Activated CD4-positive, alpha-beta T cell treated with anti-CD3 and anti-CD28 coated beads, Interleukin-2, Interleukin-6, amounts not matched to agents 100 ng/mL and 50 ng/mL, durations not matched to agents 16 hours and 8 hours (primary cell): ENCODE measurements around the gene SCART1.
"Not testable (repeated sequence)": the region's sequence is repeated elsewhere in the genome, so short reads cannot be mapped to it uniquely, and the experiment has no call there.

ENCODE experiments used
- DNase-seq: peaks from one replicate; pipeline ENCODE4 v3.0.0-alpha.2; 2020

The SCART1 gene

DNA sequence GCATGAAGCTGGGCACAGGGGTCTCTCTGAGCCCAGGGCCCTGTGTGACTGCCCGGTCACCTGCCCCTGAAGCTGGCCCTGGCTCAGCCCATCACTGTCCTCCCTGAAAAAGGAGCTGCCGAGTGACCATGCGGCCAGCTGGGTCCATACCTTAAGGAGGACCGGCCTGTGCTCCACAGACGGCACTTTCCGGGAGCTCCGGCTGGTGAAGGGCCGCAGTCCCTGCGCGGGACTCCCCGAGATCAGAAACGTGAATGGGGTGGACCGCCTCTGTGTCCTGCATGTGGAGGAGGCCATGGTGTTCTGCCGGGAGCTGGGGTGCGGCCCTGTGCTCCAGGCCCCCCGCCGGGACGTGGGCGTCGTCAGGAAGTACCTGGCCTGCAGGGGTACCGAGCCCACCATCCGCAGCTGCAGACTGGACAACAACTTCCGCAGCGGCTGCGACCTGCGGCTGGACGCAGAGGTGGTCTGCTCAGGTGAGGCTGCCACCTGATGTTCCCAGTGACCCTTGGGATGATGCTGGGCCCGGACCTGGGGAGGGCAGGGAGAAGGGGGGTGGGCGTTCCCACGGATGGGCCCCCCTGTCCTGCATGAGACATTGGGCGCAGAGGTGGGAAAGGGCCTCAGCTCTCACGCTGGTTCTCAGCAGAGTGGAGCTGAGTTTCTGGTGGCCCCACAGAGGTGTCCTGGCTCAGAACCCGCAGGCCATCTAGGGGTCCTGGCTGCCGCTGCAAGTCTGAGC lies 3.5 kb downstream of the SCART1 start:
- no peak for DNase-seq

DNA sequence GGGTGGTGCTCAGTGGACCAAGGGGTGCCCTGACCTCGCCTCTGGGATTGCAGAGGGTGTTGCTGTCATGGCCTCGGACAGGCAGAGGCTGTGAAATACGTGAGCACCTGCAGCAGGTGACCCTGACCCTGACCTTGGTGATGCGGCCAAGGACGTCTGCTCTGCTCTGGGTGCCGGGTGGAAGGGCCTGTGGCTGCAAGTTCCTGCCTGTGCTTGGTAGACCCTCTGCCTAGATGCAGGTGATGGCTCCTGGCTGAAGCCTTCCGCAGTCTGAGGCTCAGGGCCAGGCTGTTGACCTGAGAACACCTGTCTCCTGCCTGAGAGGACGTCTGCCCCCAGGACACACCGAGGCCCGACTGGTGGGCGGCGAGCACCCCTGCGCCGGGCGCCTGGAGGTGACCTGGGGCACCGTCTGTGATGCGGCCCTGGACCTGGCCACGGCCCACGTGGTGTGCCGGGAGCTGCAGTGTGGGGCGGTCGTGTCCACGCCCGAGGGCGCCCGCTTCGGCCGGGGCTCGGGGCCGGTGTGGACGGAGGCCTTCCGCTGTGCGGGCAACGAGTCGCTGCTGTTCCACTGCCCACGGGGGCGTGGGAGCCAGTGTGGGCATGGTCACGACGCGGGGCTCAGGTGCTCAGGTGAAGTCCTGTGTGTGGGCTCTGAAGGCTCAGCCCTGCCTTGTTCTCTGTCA lies 4.4 kb downstream of the SCART1 start:
- no peak for DNase-seq

DNA sequence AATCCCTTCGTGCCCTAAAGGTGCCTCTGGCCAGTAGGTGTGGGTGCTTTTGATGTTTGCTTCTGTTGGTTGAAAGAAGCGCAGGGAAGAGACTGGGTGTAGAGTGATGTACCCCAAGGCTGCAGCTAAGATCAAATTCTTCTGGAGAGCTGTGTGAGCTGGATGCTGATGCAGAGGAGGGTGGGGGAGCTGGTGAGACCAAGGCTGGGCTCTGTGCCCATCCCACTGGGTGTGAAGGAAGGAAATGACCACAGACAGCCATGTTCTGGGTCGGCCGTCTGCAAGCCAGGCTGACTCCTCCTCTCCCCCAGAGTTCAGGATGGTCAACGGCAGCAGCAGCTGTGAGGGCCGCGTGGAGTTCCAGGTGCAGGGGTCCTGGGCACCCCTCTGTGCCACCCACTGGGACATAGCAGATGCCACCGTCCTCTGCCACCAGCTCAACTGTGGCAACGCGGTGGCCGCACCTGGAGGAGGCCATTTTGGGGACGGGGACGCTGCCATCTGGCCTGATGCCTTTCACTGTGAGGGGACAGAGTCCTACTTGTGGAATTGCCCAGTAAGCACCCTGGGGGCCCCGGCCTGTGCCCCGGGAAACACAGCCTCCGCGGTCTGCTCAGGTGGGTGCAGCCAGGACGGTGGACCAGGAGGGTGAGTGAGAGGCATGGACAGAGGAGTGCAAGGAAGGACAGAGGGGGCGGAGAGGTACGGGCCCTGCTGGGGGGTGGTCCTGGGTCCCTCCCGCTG lies 5.1 kb downstream of the SCART1 start:
- DNase-seq: no peak

DNA sequence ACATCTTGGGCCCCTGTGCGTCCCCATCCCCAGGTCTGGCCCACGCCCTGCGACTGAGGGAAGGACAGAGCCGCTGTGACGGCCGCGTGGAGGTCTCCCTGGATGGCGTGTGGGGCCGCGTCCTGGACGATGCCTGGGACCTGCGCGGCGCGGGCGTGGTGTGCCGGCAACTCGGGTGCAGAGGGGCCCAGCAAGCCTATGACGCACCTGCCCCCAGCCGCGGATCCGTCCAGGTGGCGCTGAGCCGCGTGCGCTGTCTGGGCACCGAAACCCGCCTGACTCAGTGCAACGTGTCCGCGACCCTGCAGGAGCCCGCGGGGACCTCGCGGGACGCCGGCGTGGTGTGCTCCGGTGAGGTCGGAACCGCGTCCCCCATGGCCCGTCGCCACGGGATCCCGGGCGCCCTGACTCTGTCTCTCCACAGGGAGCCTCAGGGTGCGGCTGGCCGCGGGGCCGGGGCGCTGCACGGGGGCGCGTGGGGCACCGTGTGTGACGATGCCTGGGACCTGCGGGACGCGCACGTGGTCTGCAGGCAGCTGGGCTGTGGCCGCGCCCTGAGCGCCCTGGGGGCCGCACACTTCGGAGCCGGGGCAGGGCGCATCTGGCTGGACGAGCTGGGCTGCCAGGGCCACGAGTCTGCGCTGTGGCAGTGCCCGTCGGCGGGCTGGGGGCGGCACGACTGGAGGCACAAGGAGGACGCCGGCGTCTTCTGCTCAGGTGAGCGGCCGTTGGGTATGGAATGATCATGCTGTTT lies 5.9 kb downstream of the SCART1 start:
- no peak for DNase-seq

DNA sequence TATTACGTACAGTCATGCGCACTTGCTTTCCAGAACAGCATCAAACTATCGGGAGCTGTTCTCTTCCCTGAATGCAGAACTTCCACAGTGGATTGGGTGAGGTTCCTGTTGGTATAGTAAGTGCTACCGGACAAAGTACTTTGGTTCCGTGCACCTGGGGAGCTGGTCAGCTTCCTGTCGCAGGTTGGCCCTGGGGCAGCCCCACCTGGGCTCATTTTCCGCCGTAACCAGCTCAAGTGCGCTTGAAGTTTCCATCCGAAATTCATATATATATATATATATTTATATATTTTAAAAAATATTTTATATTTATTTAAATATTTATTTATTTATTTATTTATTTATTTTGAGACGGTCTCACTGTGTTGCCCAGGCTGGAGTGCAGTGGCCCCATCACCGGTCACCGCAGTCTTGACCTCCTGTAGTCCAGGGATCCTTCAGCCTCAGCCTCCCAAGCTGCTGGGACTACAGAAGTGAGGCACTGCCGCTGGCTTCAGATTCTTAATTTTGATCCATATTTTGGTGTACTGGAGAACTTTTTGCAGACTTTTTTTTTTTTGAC lies 6.5 kb downstream of the SCART1 start:
- no peak for DNase-seq

DNA sequence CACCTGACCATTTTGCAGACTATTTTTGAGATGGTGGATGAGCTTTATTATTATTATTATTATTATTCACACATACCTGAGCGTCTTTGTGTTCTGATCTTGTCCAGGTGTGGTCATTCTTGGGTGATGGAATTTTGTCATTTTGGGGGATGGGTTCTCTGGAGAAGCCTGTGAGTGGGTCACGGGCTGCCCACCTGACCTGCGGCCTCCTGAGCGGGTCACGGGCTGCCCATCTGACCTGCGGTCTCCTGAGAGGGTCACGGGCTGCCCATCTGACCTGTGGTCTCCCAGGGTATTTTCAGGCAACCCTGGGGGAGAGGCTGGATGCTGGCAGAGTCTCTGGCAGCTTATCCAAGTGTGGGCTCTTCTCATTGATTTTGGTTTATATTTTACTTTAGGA lies 7.3 kb downstream of the SCART1 start:
- DNase-seq: no peak

DNA sequence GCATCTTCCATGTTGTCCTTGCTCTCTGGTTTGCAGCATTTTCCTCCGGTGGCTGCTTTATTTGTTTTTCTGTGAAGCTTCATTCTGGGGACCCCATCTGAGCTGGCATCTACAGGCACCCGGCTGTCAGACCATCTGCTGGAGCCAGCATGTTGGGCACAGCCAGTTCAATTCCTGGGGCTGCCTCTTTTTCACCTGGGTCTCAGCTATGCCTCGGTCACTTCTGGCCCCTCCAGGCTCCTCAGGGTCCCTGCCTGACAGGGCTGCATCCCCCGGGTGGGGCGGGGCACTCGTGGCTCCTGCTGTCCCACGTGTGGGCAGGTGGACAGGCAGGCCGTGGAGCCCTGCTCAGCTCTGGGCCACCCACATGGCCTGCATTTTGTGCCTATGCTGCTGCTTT lies 8.1 kb downstream of the SCART1 start:
- DNase-seq: no peak

DNA sequence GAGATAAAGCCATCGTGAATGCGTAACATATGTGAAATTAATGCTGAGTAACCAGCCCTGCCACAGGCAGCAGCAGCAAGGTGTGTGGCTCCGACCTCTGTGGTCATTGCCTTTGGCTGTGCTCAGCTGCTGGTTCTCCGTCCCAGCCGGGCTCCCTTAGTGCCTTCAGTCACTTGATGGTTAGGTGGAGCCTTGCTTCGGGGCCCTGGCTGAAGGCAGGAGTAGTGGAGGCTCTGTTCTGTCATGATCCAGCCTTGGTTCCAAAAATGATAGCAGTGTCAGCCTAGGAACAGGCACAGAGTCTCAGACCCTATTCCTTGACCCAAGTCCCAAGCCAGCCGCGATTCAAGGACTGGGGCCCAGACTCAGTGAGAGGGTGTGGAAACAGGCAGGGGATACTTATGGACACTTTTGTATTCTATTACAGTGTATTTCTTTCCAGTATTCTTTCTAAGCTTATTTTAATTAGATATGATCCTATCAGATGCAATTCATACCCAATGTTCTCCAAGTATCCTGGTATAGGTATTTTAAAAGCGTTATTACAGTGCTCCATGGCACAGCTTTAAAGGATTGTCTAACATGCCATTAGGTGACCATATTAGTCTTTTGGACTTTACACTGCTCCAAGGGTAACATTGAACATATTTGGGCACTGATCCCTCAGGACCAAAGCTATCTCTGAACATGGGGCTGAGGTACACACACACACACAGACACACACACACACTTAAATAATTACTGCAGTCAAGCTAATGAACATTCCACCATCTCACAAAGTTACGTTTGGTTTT lies 9.0 kb downstream of the SCART1 start:
- no peak for DNase-seq

DNA sequence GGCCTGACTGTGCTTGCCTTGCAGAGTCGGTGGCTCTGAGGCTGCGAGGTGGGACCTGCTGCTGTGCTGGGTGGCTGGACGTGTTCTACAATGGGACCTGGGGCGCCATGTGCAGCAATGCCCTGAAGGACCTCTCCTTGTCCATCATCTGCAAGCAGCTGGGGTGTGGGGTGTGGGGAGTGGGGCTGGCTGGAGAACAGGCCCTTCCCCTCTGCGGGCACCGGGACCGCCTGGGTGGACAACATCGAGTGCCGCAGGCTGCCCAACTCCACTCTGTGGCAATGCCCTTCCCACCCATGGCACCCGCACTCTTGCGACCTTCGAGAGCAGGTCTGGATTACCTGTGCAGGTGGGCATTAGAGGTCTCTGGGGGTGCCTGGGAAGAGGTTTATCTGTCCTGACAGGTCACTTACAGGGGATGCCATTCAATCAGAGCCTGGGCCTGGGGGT lies 10.9 kb downstream of the SCART1 start:
- no peak for DNase-seq

DNA sequence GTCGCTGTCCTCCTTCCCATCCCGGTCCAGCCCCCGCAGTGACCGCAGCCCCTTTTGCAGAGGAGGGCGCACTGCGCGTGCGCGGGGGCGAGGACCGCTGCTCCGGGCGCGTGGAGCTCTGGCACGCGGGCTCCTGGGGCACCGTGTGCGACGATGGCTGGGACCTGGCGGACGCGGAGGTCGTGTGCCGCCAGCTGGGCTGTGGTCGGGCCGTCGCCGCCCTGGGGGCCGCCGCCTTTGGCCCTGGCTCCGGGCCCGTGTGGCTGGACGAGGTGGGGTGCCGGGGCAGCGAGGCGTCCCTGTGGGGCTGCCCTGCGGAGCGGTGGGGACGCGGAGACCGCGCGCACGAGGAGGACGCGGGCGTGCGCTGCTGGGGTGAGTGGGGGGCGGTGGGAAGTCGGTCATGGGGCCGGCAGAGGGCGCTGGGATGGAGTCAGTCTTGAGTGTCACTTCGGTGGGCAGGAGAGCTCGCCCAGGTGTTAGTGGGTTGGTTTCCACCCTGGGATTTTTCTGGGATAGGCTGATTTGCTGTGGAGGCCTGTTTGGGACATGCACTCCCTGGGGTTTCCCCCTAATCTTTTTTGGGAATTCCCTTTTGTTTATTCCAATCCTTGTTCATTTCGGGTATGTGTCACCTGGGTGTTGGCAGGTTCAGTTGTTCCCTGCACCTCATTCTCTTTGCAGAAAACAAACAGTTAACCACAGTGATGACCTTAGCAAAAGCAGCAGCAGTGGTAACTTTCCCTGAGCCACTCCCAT lies 11.6 kb downstream of the SCART1 start:
- DNase-seq: no peak

DNA sequence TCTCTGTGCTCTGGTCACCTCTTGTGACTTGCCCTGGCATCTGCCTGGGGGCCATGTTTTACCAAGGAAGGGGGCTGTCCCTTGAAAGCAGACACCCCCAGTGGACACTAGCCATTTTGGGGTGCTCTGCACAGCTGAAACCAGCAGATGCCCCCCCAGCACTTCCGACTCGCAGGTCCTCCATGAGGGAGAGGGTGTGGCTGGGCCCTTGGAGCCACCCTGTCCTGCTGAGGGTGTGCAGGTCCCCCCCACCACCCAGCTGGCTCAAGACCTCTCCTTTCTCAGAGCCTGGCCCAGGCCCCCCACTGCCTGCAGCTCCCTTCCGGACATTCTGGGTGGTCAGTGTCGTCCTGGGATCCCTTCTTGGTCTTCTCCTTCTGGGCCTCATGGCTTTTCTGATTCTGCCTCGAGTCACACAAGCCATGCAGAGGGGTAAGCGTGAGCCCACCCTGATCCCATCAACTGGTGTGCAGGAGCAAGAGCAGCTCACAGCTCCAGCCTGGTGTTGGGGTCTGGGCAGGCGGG lies 12.3 kb downstream of the SCART1 start:
- DNase-seq: no peak

DNA sequence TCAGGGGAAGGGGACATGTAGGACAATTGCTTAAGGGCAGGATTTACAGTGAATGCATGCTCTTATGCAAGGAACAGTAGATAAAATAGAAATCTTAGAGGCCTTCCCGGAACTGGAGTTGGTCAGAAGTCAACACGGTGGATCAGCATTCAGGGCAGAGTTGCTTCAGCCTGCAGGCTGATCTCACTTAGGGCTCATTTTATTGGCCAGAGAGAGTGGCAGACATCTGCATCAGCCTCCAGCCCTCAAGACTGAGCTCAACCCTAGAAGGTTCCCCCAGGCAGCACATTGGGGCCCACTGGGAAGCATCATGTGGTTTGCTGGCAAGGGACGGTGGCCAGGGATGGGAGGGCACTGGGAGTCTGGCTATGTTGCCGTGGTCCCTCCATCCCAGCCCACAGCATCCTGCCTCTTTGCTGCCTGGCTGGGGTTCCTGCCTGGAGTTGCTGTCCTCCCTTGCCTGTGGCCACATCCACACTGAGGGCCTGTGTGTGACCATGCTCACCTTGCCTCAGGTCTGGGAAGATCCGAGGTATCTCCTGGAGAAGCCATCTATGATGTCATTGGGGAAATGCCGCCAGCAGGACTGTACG lies 13.0 kb downstream of the SCART1 start:
- DNase-seq: no peak

DNA sequence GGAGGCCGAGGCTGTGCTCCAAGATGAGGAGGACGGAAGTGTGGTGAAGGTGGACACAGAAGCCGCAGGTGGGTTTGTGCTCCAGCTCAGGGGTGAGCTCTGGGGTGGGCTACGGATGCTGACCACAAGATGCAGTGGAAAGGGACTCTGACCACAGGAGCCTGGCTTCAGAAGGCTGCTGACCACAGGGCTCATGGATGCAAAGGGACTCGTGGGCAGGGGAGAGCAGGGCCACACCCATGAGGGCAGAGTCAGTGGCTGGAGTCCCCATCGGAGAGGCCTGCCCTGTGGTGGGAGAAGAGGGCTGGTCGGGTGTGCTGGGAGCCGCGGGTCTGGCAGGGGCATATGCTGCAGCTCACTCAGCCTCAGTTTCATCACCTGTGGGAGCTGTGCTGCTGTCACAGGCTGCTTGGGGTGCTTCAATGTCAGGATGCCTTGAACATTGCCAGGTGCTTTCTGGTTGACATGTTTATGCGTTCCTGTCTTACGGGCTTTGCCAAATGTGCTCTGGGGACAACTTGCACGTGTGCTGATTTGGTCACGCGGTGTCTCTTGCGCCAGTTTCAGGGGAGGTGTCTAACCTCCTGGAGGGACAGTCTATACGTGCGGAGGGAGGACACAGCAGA lies 13.7 kb downstream of the SCART1 start:
- no peak for DNase-seq

DNA sequence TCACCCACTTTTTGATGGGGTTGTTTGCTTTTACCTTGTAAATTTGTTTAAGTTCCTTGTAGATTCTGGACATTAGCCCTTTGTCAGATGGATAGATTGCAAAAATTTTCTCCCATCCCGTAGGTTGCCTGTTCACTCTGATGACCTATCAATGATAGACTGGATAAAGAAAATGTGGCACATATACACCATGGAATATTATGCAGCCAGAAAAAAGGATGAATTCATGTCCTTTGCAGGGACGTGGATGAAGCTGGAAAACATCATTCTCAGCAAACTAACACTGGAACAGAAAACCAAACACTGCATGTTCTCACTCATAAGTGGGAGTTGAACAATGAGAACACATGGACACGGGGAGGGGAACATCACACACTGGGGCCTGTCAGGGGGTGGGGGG lies 15.5 kb downstream of the SCART1 start:
- not testable (repeated sequence) for DNase-seq

DNA sequence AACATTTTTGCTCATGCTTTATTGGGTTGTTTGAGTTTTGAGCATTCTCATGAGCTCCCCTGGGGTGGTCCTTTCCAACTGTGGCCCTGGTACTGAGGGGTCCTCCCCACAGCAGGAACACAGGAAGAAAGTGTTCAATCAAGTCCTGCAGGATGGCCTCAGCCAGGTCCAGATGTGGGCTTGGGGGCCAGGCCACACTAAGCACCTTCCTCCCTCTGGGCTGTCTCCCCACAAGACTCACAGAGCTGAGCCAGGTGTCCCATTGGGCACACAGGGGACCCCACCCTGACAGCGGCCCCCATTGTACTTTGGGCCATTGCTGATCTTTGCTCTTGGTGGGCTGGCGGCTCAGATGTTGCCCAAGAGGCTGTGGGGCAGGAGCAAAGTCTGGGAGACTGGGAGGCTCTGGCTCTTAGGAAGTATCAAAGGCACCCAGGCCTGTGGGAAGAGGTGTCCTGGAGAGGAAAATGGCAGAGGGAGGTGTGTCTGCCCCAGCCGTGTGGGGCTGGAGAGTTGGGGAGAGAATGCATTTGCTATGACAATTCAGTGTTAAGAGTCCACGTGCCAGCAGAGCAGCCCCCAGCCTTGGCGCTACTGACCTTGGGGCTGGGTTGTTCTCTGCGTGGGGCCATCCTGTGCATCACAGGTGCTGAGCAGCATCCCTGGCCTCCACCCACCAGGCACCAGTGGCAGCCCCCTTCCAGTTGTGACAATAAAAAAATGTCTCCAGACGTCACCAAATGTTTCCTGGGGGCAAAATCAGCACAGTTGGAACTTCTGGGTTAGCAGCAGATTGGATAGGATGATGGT lies 17.8 kb downstream of the SCART1 start:
- DNase-seq: no peak

DNA sequence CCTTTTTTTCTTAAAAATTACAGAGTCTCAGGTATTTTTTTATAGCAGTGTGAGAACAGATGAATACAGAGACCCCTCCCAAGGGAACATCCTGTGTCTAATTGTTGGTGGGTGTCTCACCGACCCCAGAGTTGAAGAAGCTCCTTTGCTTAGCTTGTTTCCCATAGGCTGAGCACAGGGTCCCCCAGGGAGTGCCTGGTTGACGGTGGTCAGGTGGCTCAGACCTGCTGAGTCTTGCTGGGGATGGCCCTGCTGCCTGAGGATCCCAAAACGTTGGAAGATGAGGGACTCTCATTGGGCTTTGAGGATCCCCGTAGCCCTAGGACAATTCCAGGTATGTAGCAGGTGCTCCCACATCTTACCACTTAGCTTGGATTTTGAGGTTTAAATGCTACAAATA lies 19.5 kb downstream of the SCART1 start:
- no peak for DNase-seq

DNA sequence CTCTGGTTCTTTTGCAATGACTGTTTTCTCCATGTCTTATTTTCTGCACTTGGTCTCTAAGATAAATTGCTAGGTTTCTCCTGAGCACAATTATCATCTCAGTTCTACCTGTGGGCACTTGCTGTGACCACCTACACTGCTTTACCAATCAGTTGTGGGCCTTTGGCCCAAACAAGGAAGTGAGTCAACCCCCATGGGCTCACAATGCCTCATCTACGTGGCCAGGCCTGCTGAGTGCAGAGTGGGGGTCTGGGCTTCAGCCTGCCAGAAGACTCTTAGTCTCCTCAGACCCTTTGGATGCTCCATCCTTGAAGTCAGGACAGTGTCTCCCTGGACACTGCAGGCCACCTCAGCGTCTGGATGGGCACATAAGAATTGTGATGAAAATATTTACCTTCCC lies 20.3 kb downstream of the SCART1 start:
- DNase-seq: no peak

DNA sequence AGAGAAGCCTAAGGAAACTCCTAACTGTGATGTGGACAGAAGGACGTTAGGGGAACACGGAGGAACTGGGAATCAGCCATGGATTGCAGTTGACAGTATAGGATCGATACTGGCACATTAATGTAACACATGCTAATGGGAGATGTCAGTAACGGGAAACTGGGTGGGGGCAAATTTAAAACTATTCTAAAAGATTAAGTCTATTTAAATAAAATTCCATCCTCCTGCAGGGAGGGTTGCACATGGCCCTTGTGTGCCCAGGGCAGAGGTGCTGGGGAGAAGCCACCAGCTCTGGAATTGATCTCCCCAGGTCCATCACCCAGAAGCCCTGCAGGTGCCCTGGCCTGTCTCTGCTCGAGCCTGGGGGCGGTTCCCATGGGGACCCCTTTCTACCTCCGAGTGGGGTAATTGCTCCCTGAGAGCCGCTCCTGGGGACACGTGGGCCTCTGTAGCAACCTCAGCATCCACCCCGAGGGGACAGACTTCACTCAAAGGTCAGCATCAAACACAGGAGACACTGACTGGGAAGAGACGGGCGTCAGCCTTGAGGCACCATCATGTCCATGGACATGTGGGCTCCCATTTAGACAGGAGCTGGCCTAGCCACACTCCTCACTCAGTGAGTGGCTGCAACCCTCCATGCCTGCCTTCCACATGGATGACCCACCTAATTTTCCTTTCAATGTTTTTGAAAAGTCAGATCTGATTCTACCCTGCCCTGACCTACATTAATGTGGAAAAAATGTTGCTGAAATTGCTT lies 21.1 kb downstream of the SCART1 start:
- no peak for DNase-seq

DNA sequence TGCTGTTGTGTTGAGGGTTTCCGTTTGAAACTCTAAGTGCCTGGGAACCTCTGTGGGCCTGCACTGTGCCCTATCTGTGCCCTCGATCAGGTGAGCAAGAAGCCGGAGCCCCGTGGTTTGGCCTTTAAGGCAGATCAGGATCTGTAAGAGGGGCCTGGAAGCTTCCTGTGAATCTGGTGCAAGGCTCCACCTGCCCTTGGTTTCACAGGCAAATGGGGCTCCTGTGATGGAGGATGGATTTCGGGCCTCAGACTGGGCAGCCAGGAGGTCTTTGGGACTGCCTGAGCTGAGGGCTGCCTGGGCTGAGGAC lies 21.6 kb downstream of the SCART1 start:
- DNase-seq: peak; percentile 42
